HepG2 (cell line): ENCODE measurements around the gene CCDC97. TPM values are rescaled to one million over a fixed set of nuclear protein-coding genes. Genes with fewer than 3 reads are reported as not detected.

Experiments
- ATAC-seq: fragments of 200-7000 bp; cut with Tn5 transposase; 3 replicates; pipeline ENCODE4 v1.9.1; 2020; ENCODE audit warnings: mild to moderate bottlenecking, moderate library complexity
- BruUV-seq: library from RNA; stranded (reverse); fragments of 400-500 nt; replicated peaks from 2 replicates; lab custom pipeline; 2021; lab: Mats Ljungman, UMichigan
- CTCF ChIA-PET: fragments of 300-600 bp; formaldehyde crosslinking; extraction: SDS; loops from one replicate; lab custom pipeline; 2021; ENCODE audit warnings: low total read pairs, inconsistent platforms, low intra/inter-chr PET ratio; lab: Yijun Ruan, JAX
- POLR2A ChIA-PET: fragments of 350-600 bp; sonication (Branson Sonifier 250); formaldehyde crosslinking; loops from one replicate; lab custom pipeline; 2020; ENCODE audit warnings: antibody characterized with exemption, inconsistent platforms; lab: Yijun Ruan, JAX
- DNase-seq: peaks from one replicate; pipeline ENCODE4 v3.0.0-alpha.2; 2015; ENCODE audit warnings: low spot score
- FAIRE-seq: peaks from 3 replicates; lab custom pipeline; 2011; peaks lifted over from hg19 to GRCh38; lab: Jason Lieb, UNC
- H2AFZ ChIP-seq: one replicate; pipeline ENCODE4 v1.6.1; 2011; ENCODE audit warnings: low read length, inconsistent platforms
- H3K27ac ChIP-seq: fragments of 300-600 bp; 3 replicates; pipeline ENCODE4 v1.8.0; 2011; ENCODE audit warnings: mixed run types, mild to moderate bottlenecking, mixed read lengths, low read length, inconsistent platforms; ENCODE audit not compliant: insufficient read depth; ENCODE audit errors: extremely low read length
- H3K27me3 ChIP-seq, 2 experiments: fragments of 200-600 bp in 1 of 2; 2 replicates in 1 of 2; 3 replicates in 1 of 2; pipeline versions ENCODE4 v1.6.0 to v1.8.0; 2011; ENCODE audit warnings: low read length in 2 of 2, mild to moderate bottlenecking in 2 of 2, moderate library complexity in 2 of 2, inconsistent platforms in 1 of 2; ENCODE audit not compliant: insufficient read depth in 2 of 2, control insufficient read depth in 1 of 2
- H3K36me3 ChIP-seq, 2 experiments: fragments of 200-600 bp in 1 of 2; replicated peaks in 1 of 2; 2 replicates in 1 of 2; 3 replicates in 1 of 2; pipeline versions ENCODE4 v1.5.1 to v1.8.0; 2011; ENCODE audit warnings: low read length in 2 of 2, inconsistent platforms in 1 of 2; ENCODE audit not compliant: insufficient read depth in 2 of 2, control insufficient read depth in 1 of 2
- H3K4me1 ChIP-seq: 2 replicates; pipeline ENCODE4 v1.5.1; 2012; ENCODE audit warnings: low read length, inconsistent platforms; ENCODE audit not compliant: insufficient read depth
- H3K4me2 ChIP-seq: 2 replicates; pipeline ENCODE4 v1.6.0; 2011; ENCODE audit warnings: low read depth, low read length, inconsistent platforms
- H3K4me3 ChIP-seq, 3 experiments: fragments of 200-600 bp in 1 of 3; sonication (generic), shearing (Covaris generic) in 1 of 3; replicated peaks in 1 of 3; 2 replicates each; pipeline ENCODE4 v1.5.1; 2011 to 2016; ENCODE audit warnings: low read length in 3 of 3, inconsistent platforms in 2 of 3, low read depth in 2 of 3, mild to moderate bottlenecking in 2 of 3, control low read depth in 1 of 3, mixed read lengths in 1 of 3; ENCODE audit not compliant: insufficient read depth in 1 of 3
- H3K79me2 ChIP-seq: one replicate; pipeline ENCODE4 v1.6.1; 2011; ENCODE audit warnings: low read length, inconsistent platforms; ENCODE audit not compliant: insufficient read depth
- H3K9ac ChIP-seq: 2 replicates; pipeline ENCODE4 v1.6.0; 2011; ENCODE audit warnings: mild to moderate bottlenecking, low read depth, low read length, inconsistent platforms; ENCODE audit not compliant: insufficient read depth
- H3K9me3 ChIP-seq: 2 replicates; pipeline ENCODE4 v1.5.1; 2012; ENCODE audit warnings: mild to moderate bottlenecking, low read length
- H4K20me1 ChIP-seq: 2 replicates; pipeline ENCODE4 v1.6.0; 2011; ENCODE audit warnings: inconsistent platforms, mild to moderate bottlenecking, low read length, moderate library complexity; ENCODE audit not compliant: insufficient read depth
- ATF1 ChIP-seq: IDR thresholded peaks from 2 replicates; pipeline ENCODE4 v1.6.1; 2016; ENCODE audit warnings: mild to moderate bottlenecking, control low read depth
- CCDC6 ChIP-seq: sonication (generic); formaldehyde crosslinking; IDR thresholded peaks from 2 replicates; pipeline ENCODE4 v1.8.1; 2022; ENCODE audit warnings: mild to moderate bottlenecking, missing genetic modification reagents, moderate library complexity
- GATAD2A ChIP-seq: IDR thresholded peaks from 2 replicates; pipeline ENCODE4 v1.6.1; 2016
- PTBP1 ChIP-seq: fragments of 200-400 bp; formaldehyde crosslinking; IDR thresholded peaks from 2 replicates; pipeline ENCODE4 v1.6.1; 2018; ENCODE audit warnings: low read length, low read depth; ENCODE audit not compliant: poor library complexity, severe bottlenecking
- RAD51 ChIP-seq: fragments of 450-650 bp; IDR thresholded peaks from 2 replicates; pipeline ENCODE4 v1.6.1; 2016; ENCODE audit warnings: borderline replicate concordance
- RBM39 ChIP-seq: fragments of 200-400 bp; formaldehyde crosslinking; IDR thresholded peaks from one replicate; pipeline ENCODE4 v1.6.1; 2018; ENCODE audit warnings: antibody characterized with exemption, mild to moderate bottlenecking, low read depth, low read length; ENCODE audit not compliant: poor library complexity, severe bottlenecking
- TCF7 ChIP-seq: sonication (generic); IDR thresholded peaks from 2 replicates; pipeline ENCODE4 v1.6.1; 2016; ENCODE audit warnings: antibody characterized with exemption, low read depth
- WIZ ChIP-seq: sonication (generic); formaldehyde crosslinking; IDR thresholded peaks from 2 replicates; pipeline ENCODE4 v1.5.1; 2020; ENCODE audit warnings: mild to moderate bottlenecking, missing genetic modification reagents
- ZKSCAN8 ChIP-seq: IDR thresholded peaks from 2 replicates; pipeline ENCODE4 v1.6.1; 2016; ENCODE audit warnings: borderline replicate concordance, missing genetic modification reagents, missing compliant biosample characterization
- ZNF343 ChIP-seq: sonication (generic); formaldehyde crosslinking; IDR thresholded peaks from 2 replicates; pipeline ENCODE4 v1.4.0; 2020; ENCODE audit warnings: mild to moderate bottlenecking, missing genetic modification reagents
- ZNF589 ChIP-seq: sonication (generic); formaldehyde crosslinking; conservative IDR thresholded peaks from 2 replicates; pipeline ENCODE4 v1.8.0; 2022; ENCODE audit warnings: mild to moderate bottlenecking, moderate library complexity, missing genetic modification reagents
- ZNF607 ChIP-seq: sonication (generic); formaldehyde crosslinking; IDR thresholded peaks from 2 replicates; pipeline ENCODE4 v1.5.1; 2020; ENCODE audit warnings: missing genetic modification reagents, mild to moderate bottlenecking, borderline replicate concordance
- ZNF747 ChIP-seq: sonication (generic); formaldehyde crosslinking; IDR thresholded peaks from 2 replicates; pipeline ENCODE4 v1.8.1; 2023; ENCODE audit warnings: missing genetic modification reagents, mild to moderate bottlenecking, borderline replicate concordance
- ZNF772 ChIP-seq: sonication (generic); formaldehyde crosslinking; IDR thresholded peaks from 2 replicates; pipeline ENCODE4 v1.5.0; 2020; ENCODE audit warnings: mild to moderate bottlenecking, missing genetic modification reagents
- ZNF792 ChIP-seq: IDR thresholded peaks from 2 replicates; pipeline ENCODE4 v1.6.1; 2016
- ZSCAN22 ChIP-seq: sonication (generic); formaldehyde crosslinking; IDR thresholded peaks from 2 replicates; pipeline ENCODE4 v1.4.0; 2020; ENCODE audit warnings: mild to moderate bottlenecking, missing genetic modification reagents
- WGBS: methylation state at CpG from one replicate; pipeline ENCODE4 v1.1.6; 2017; ENCODE audit warnings: low lambda C conversion rate; 5-methylcytosine and 5-hydroxymethylcytosine counted together
- in situ Hi-C: cut with HindIII; loops from 2 replicates; pipeline ENCODE4 v1.10.0; 2017; ENCODE audit warnings: low pct_unique_long_range_greater_than_20kb; ENCODE audit not compliant: extremely low pct_ligation_motif_present
- intact Hi-C: fragments of 100-400 bp; cut with micrococcal nuclease; formaldehyde crosslinking; loops from one replicate; pipeline ENCODE4 v1.10.0; 2022; ENCODE audit not compliant: unreplicated experiment
- polyA plus RNA-seq, 8 experiments: library from polyadenylated mRNA; depleted of rRNA in 3 of 8; stranded (reverse) in 7 of 8; unstranded in 1 of 8; fragments of >200 nt; fragmentation: Illumina TruSeq in 4 of 8; extraction: Trizol in 4 of 8; gene quantifications; 2 replicates each; pipeline versions ENCODE4 v1.2.1 to v1.2.3, GENCODE V29; 2011 to 2016; ENCODE audit warnings: low read depth in 4 of 8, missing spikeins in 1 of 8, mixed read lengths in 1 of 8; ENCODE audit not compliant: insufficient read depth in 1 of 8
- total RNA-seq, 5 experiments: library from RNA; depleted of rRNA; stranded (reverse); fragments of >200 nt; fragmentation: Illumina TruSeq; extraction: Trizol; gene quantifications; 2 replicates each; pipeline ENCODE4 v1.2.3, GENCODE V29; 2016; ENCODE audit warnings: low read depth in 1 of 5
- TF ChIP-seq, protein P1 (sequence below): sonication (generic); formaldehyde crosslinking; IDR thresholded peaks from 2 replicates; pipeline ENCODE4 v1.8.1; 2023; ENCODE audit warnings: missing genetic modification reagents, mild to moderate bottlenecking, borderline replicate concordance
- TF ChIP-seq, protein P2 (sequence below): sonication (generic); formaldehyde crosslinking; IDR thresholded peaks from 2 replicates; pipeline ENCODE4 v1.4.0; 2020; ENCODE audit warnings: missing genetic modification reagents, borderline replicate concordance
- TF ChIP-seq, protein P3 (sequence below): sonication (generic); formaldehyde crosslinking; IDR thresholded peaks from 2 replicates; pipeline ENCODE4 v1.4.0; 2020; ENCODE audit warnings: missing genetic modification reagents

The CCDC97 gene
- total and polyA plus RNA-seq, 2 of the 13 experiments (the other 11 are each of a cell fraction or from before 2014, with no cell fraction given) = 6.2 to 7.3 TPM

DNA sequence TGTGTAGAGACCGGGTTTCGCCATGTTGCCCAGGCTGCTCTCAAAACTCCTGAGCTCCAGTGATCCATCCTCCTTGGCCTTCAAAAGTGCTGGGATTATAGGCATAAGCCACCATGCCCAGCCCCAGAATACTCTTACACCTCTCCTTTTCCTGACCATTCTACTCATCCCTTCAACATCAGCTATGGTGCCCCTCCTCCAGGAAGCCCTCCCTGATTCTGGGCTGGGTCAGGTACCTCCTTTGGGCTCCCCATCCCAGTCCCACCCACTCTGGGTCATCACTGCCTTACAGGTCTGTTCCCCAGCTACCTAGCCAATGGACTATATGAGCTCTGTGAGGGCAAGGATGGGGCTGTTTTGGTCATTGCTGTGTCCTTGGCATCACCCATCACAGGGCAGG, 34.2 kb downstream of the CCDC97 start:
- intact Hi-C loops (no loop called here), in situ Hi-C loops (no loop called here)
- ChIA-PET CTCF (no interaction called here), POLR2A (no interaction called here)
- BruUV-seq = no TSS peak
- H3K27me3 ChIP-seq = no peaks in the 10 kb centered on the region
- no peaks in the 10 kb centered on the region for H3K79me2 ChIP-seq
- no peak overlapping the region for H3K4me3 ChIP-seq
- H2AFZ ChIP-seq = no peak overlapping the region
- FAIRE-seq (no peak), ATAC-seq (no peak), DNase-seq (no peak)
- H3K36me3 ChIP-seq = peaks cover 20 to 45% of the 10 kb centered on the region in 2 experiments
- 100% methylated on average over 2 of the region's 2 CpGs for WGBS
- H3K27ac ChIP-seq = no peak overlapping the region
- H3K4me1 ChIP-seq = peaks cover 3% of the 10 kb centered on the region; the same call in 1 of the 2 replicates
- no peak overlapping the region for H3K4me2 ChIP-seq
- H4K20me1 ChIP-seq = no peaks in the 10 kb centered on the region
- H3K9ac ChIP-seq = no peak overlapping the region
- H3K9me3 ChIP-seq = no peaks in the 10 kb centered on the region
- no peak for TF ChIP-seq ZSCAN22 (CRISPR knock-in tag)
- TF ChIP-seq, protein P1, sequence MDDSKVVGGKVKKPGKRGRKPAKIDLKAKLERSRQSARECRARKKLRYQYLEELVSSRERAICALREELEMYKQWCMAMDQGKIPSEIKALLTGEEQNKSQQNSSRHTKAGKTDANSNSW (CRISPR knock-in tag) = no peak
- TF ChIP-seq ZNF747 (CRISPR knock-in tag) = no peak
- TF ChIP-seq ZNF772 = no peak
- no peak for TF ChIP-seq RBM39
- TF ChIP-seq RAD51 = no peak
- no peak for TF ChIP-seq WIZ (CRISPR knock-in tag)
- TF ChIP-seq, protein P2, sequence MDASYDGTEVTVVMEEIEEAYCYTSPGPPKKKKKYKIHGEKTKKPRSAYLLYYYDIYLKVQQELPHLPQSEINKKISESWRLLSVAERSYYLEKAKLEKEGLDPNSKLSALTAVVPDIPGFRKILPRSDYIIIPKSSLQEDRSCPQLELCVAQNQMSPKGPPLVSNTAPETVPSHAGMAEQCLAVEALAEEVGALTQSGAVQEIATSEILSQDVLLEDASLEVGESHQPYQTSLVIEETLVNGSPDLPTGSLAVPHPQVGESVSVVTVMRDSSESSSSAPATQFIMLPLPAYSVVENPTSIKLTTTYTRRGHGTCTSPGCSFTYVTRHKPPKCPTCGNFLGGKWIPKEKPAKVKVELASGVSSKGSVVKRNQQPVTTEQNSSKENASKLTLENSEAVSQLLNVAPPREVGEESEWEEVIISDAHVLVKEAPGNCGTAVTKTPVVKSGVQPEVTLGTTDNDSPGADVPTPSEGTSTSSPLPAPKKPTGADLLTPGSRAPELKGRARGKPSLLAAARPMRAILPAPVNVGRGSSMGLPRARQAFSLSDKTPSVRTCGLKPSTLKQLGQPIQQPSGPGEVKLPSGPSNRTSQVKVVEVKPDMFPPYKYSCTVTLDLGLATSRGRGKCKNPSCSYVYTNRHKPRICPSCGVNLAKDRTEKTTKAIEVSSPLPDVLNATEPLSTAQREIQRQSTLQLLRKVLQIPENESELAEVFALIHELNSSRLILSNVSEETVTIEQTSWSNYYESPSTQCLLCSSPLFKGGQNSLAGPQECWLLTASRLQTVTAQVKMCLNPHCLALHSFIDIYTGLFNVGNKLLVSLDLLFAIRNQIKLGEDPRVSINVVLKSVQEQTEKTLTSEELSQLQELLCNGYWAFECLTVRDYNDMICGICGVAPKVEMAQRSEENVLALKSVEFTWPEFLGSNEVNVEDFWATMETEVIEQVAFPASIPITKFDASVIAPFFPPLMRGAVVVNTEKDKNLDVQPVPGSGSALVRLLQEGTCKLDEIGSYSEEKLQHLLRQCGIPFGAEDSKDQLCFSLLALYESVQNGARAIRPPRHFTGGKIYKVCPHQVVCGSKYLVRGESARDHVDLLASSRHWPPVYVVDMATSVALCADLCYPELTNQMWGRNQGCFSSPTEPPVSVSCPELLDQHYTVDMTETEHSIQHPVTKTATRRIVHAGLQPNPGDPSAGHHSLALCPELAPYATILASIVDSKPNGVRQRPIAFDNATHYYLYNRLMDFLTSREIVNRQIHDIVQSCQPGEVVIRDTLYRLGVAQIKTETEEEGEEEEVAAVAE (CRISPR knock-in tag) = no peak
- TF ChIP-seq ZNF792 (CRISPR knock-in tag) = no peak
- no peak for TF ChIP-seq ZKSCAN8 (CRISPR knock-in tag)
- TF ChIP-seq CCDC6 (CRISPR knock-in tag) = no peak
- TF ChIP-seq ATF1 (CRISPR knock-in tag) = no peak
- no peak for TF ChIP-seq ZNF607 (CRISPR knock-in tag)
- no peak for TF ChIP-seq ZNF589 (CRISPR knock-in tag)
- TF ChIP-seq ZNF343 (CRISPR knock-in tag) = no peak
- TF ChIP-seq GATAD2A (CRISPR knock-in tag) = no peak
- no peak for TF ChIP-seq PTBP1
- TF ChIP-seq, protein P3, sequence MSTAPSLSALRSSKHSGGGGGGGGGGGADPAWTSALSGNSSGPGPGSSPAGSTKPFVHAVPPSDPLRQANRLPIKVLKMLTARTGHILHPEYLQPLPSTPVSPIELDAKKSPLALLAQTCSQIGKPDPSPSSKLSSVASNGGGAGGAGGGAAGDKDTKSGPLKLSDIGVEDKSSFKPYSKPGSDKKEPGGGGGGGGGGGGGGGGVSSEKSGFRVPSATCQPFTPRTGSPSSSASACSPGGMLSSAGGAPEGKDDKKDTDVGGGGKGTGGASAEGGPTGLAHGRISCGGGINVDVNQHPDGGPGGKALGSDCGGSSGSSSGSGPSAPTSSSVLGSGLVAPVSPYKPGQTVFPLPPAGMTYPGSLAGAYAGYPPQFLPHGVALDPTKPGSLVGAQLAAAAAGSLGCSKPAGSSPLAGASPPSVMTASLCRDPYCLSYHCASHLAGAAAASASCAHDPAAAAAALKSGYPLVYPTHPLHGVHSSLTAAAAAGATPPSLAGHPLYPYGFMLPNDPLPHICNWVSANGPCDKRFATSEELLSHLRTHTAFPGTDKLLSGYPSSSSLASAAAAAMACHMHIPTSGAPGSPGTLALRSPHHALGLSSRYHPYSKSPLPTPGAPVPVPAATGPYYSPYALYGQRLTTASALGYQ (CRISPR knock-in tag) = no peak
- no peak for TF ChIP-seq TCF7
